Loucy (cell line): Measurements from ENCODE around the gene ZNF385B.

ENCODE experiments used
- H2AFZ ChIP-seq: fragments of 200-600 bp; sonication (generic); 2 replicates; pipeline ENCODE4 v1.6.0; 2016; ENCODE audit warnings: antibody characterized with exemption, mild to moderate bottlenecking, low read length, moderate library complexity
- H3F3A ChIP-seq: fragments of 200-600 bp; 2 replicates; pipeline ENCODE4 v1.6.0; 2016; ENCODE audit warnings: antibody characterized with exemption, low read depth, mild to moderate bottlenecking
- H3K27me3 ChIP-seq: fragments of 200-600 bp; sonication (generic); 2 replicates; pipeline ENCODE4 v1.6.1; 2014; ENCODE audit warnings: low read length, mild to moderate bottlenecking; ENCODE audit not compliant: insufficient read depth, poor library complexity, severe bottlenecking
- H3K36me3 ChIP-seq: fragments of 200-600 bp; sonication (generic); 2 replicates; pipeline ENCODE4 v1.6.1; 2016; ENCODE audit warnings: low read length; ENCODE audit not compliant: insufficient read depth
- H3K4me1 ChIP-seq: fragments of 200-600 bp; sonication (generic); 2 replicates; pipeline ENCODE4 v1.5.1; 2014; ENCODE audit warnings: low read length, mild to moderate bottlenecking; ENCODE audit not compliant: insufficient read depth, poor library complexity, severe bottlenecking
- H3K4me2 ChIP-seq: fragments of 200-600 bp; sonication (generic); 2 replicates; pipeline ENCODE4 v1.6.0; 2014; ENCODE audit warnings: antibody characterized with exemption, low read length, low read depth, mild to moderate bottlenecking; ENCODE audit not compliant: poor library complexity, severe bottlenecking
- H3K4me3 ChIP-seq: fragments of 200-600 bp; sonication (generic); 2 replicates; pipeline ENCODE4 v1.5.1; 2014; ENCODE audit warnings: low read length, mild to moderate bottlenecking, mixed read lengths; ENCODE audit not compliant: poor library complexity, severe bottlenecking
- H3K79me2 ChIP-seq: fragments of 200-600 bp; sonication (generic); 2 replicates; pipeline ENCODE4 v1.6.1; 2014; ENCODE audit warnings: low read length; ENCODE audit not compliant: insufficient read depth
- H3K9ac ChIP-seq: fragments of 200-600 bp; sonication (generic); 2 replicates; pipeline ENCODE4 v1.6.0; 2014; ENCODE audit warnings: mild to moderate bottlenecking, low read depth, low read length, moderate library complexity; ENCODE audit not compliant: poor library complexity, severe bottlenecking
- H3K9me2 ChIP-seq: fragments of 200-600 bp; sonication (generic); replicated peaks from 2 replicates; pipeline ENCODE4 v1.6.1; 2016; ENCODE audit warnings: low read depth, low read length, mixed read lengths
- H3K9me3 ChIP-seq: fragments of 200-600 bp; sonication (generic); 2 replicates; pipeline ENCODE4 v1.6.1; 2014; ENCODE audit warnings: mild to moderate bottlenecking, antibody characterized with exemption, low read length, low read depth; ENCODE audit not compliant: insufficient read depth
- H4K20me1 ChIP-seq: fragments of 200-600 bp; sonication (generic); 2 replicates; pipeline ENCODE4 v1.6.0; 2014; ENCODE audit warnings: antibody characterized with exemption, low read length, mild to moderate bottlenecking; ENCODE audit not compliant: insufficient read depth, poor library complexity, severe bottlenecking
- CTCF ChIP-seq: fragments of 200-600 bp; sonication (generic); conservative IDR thresholded peaks from 2 replicates; pipeline ENCODE4 v1.5.1; 2014; ENCODE audit warnings: mild to moderate bottlenecking, antibody characterized with exemption, low read length
- EZH2phosphoT487 ChIP-seq: fragments of 200-600 bp; IDR thresholded peaks from 2 replicates; pipeline ENCODE4 v1.6.1; 2018; ENCODE audit warnings: antibody characterized with exemption, mild to moderate bottlenecking, moderate library complexity, borderline replicate concordance

ZNF385B gene

GRCh38 chr2:179694963-179695362 is 166.4 kb downstream of the ZNF385B start:
- no peak overlapping the region for H3K4me2 ChIP-seq
- H3K36me3 ChIP-seq: no peaks in the 10 kb centered on the region
- TF ChIP-seq CTCF: no peak
- no peak for TF ChIP-seq EZH2phosphoT487
- no peaks in the 10 kb centered on the region for H3F3A ChIP-seq
- H3K4me3 ChIP-seq: no peak overlapping the region
- H3K27me3 ChIP-seq: peaks cover 13% of the 10 kb centered on the region
- H3K9me2 ChIP-seq: no peaks in the 10 kb centered on the region
- no peak overlapping the region for H3K9ac ChIP-seq
- H4K20me1 ChIP-seq: no peaks in the 10 kb centered on the region
- no peak overlapping the region for H2AFZ ChIP-seq
- H3K9me3 ChIP-seq: no peaks in the 10 kb centered on the region
- H3K4me1 ChIP-seq: no peaks in the 10 kb centered on the region
- H3K79me2 ChIP-seq: no peaks in the 10 kb centered on the region

- Histone ChIP-seq H3K36me3 (no peaks in the 10 kb centered on the region), H2AFZ (no peak overlapping the region), H3F3A (no peaks in the 10 kb centered on the region), H3K9me3 (no peaks in the 10 kb centered on the region), H3K4me2 (no peak overlapping the region), H4K20me1 (no peaks in the 10 kb centered on the region), H3K9me2 (no peaks in the 10 kb centered on the region), H3K9ac (no peak overlapping the region), H3K4me3 (no peak overlapping the region), H3K4me1 (no peaks in the 10 kb centered on the region), H3K27me3 (peaks cover 13% of the 10 kb centered on the region), H3K79me2 (no peaks in the 10 kb centered on the region)
- no peak for TF ChIP-seq CTCF
- TF ChIP-seq EZH2phosphoT487: no peak
Measured at GRCh38 chr2:179692610-179693009, 168.8 kb downstream of the ZNF385B start.

GRCh38 chr2:179692043-179692442 is 169.4 kb downstream of the ZNF385B start:
- TF ChIP-seq CTCF (no peak), EZH2phosphoT487 (no peak)
- no peak overlapping the region for H2AFZ ChIP-seq
- no peaks in the 10 kb centered on the region for H3K79me2 ChIP-seq
- H3K4me3 ChIP-seq: no peak overlapping the region
- H3K9me2 ChIP-seq: no peaks in the 10 kb centered on the region
- H4K20me1 ChIP-seq: no peaks in the 10 kb centered on the region
- peaks cover 13% of the 10 kb centered on the region for H3K27me3 ChIP-seq
- H3K4me2 ChIP-seq: no peak overlapping the region
- no peaks in the 10 kb centered on the region for H3K36me3 ChIP-seq
- no peak overlapping the region for H3K9ac ChIP-seq
- no peaks in the 10 kb centered on the region for H3F3A ChIP-seq
- H3K9me3 ChIP-seq: no peaks in the 10 kb centered on the region
- no peaks in the 10 kb centered on the region for H3K4me1 ChIP-seq
